H9 (cell line): Measurements from ENCODE around the gene PHKG2. TPM values are rescaled to one million over a fixed set of nuclear protein-coding genes. Genes with fewer than 3 reads are reported as not detected.

Experiments
- DNase-seq: peaks from one replicate; pipeline ENCODE4 v3.0.0-alpha.2; 2017
- H2AFZ ChIP-seq: one replicate; pipeline ENCODE4 v1.6.1; 2013; ENCODE audit warnings: mild to moderate bottlenecking, low read length, control low read depth, moderate library complexity
- H2AK5ac ChIP-seq: 2 replicates; pipeline ENCODE4 v1.6.1; 2013; ENCODE audit warnings: low read length, control low read depth, mixed read lengths; ENCODE audit not compliant: insufficient read length
- H2BK120ac ChIP-seq: one replicate; pipeline ENCODE4 v1.6.1; 2013; ENCODE audit warnings: low read depth, mild to moderate bottlenecking, low read length, control low read depth, inconsistent platforms; ENCODE audit not compliant: poor library complexity, severe bottlenecking
- H2BK12ac ChIP-seq: 2 replicates; pipeline ENCODE4 v1.6.1; 2013; ENCODE audit warnings: low read length, control low read depth, mixed read lengths, low read depth; ENCODE audit not compliant: insufficient read length
- H2BK15ac ChIP-seq: 2 replicates; pipeline ENCODE4 v1.6.1; 2013; ENCODE audit warnings: low read depth, low read length, control low read depth
- H2BK20ac ChIP-seq: one replicate; pipeline ENCODE4 v1.6.1; 2013; ENCODE audit warnings: low read depth, mild to moderate bottlenecking, low read length, control low read depth, inconsistent platforms; ENCODE audit not compliant: poor library complexity, severe bottlenecking
- H2BK5ac ChIP-seq: 2 replicates; pipeline ENCODE4 v1.6.1; 2013; ENCODE audit warnings: low read length, control low read depth, mixed read lengths; ENCODE audit not compliant: insufficient read length
- H3K14ac ChIP-seq: 2 replicates; pipeline ENCODE4 v1.6.1; 2013; ENCODE audit warnings: low read length, control low read depth; ENCODE audit not compliant: insufficient read depth
- H3K18ac ChIP-seq: 2 replicates; pipeline ENCODE4 v1.6.1; 2013; ENCODE audit warnings: low read depth, mild to moderate bottlenecking, mixed read lengths, low read length, control low read depth; ENCODE audit not compliant: insufficient read length
- H3K23ac ChIP-seq: 2 replicates; pipeline ENCODE4 v1.6.1; 2013; ENCODE audit warnings: low read length, control low read depth, mixed read lengths, low read depth; ENCODE audit not compliant: insufficient read length
- H3K23me2 ChIP-seq: 2 replicates; pipeline ENCODE4 v1.6.1; 2013; ENCODE audit warnings: low read depth, mild to moderate bottlenecking, mixed read lengths, low read length, control low read depth; ENCODE audit not compliant: insufficient read length, poor library complexity, severe bottlenecking
- H3K27ac ChIP-seq: 2 replicates; pipeline ENCODE4 v1.5.1; 2013; ENCODE audit warnings: low read length, control low read depth, mixed read lengths, low read depth; ENCODE audit not compliant: insufficient read length
- H3K27me3 ChIP-seq: 2 replicates; pipeline ENCODE4 v1.6.1; 2013; ENCODE audit warnings: low read length, control low read depth, inconsistent platforms; ENCODE audit not compliant: insufficient read depth
- H3K4ac ChIP-seq: 2 replicates; pipeline ENCODE4 v1.6.1; 2013; ENCODE audit warnings: low read depth, mild to moderate bottlenecking, control low read depth, inconsistent platforms, low read length, moderate library complexity
- H3K4me1 ChIP-seq: 2 replicates; pipeline ENCODE4 v1.6.1; 2013; ENCODE audit warnings: low read length, control low read depth, inconsistent platforms; ENCODE audit not compliant: insufficient read depth
- H3K4me2 ChIP-seq: 2 replicates; pipeline ENCODE4 v1.6.1; 2013; ENCODE audit warnings: low read length, control low read depth, mixed read lengths; ENCODE audit not compliant: insufficient read length, insufficient read depth
- H3K56ac ChIP-seq: 2 replicates; pipeline ENCODE4 v1.6.1; 2013; ENCODE audit warnings: low read depth, mild to moderate bottlenecking, mixed read lengths, low read length, control low read depth; ENCODE audit not compliant: insufficient read length
- H3K79me1 ChIP-seq: 2 replicates; pipeline ENCODE4 v1.6.1; 2013; ENCODE audit warnings: low read depth, mild to moderate bottlenecking, moderate library complexity, low read length, control low read depth, inconsistent platforms; ENCODE audit not compliant: insufficient read depth, poor library complexity, severe bottlenecking
- H3K79me2 ChIP-seq: 2 replicates; pipeline ENCODE4 v1.6.1; 2013; ENCODE audit warnings: low read length, control low read depth, inconsistent platforms; ENCODE audit not compliant: insufficient read depth
- H3K9ac ChIP-seq: 2 replicates; pipeline ENCODE4 v1.6.1; 2013; ENCODE audit warnings: low read length, control low read depth, mixed read lengths; ENCODE audit not compliant: insufficient read length; ENCODE audit errors: extremely low read depth
- H3K9me3 ChIP-seq: one replicate; pipeline ENCODE4 v1.6.1; 2013; ENCODE audit warnings: low read depth, low read length, inconsistent platforms; ENCODE audit not compliant: control insufficient read depth
- H3T11ph ChIP-seq: one replicate; pipeline ENCODE4 v1.6.1; 2013; ENCODE audit warnings: mild to moderate bottlenecking, low read length, control low read depth, inconsistent platforms
- H4K20me1 ChIP-seq: one replicate; pipeline ENCODE4 v1.6.1; 2013; ENCODE audit not compliant: control insufficient read depth, insufficient read length, insufficient read depth
- H4K5ac ChIP-seq: 2 replicates; pipeline ENCODE4 v1.6.1; 2013; ENCODE audit warnings: low read depth, mild to moderate bottlenecking, mixed read lengths, low read length, control low read depth; ENCODE audit not compliant: insufficient read length
- H4K8ac ChIP-seq: replicated peaks from 2 replicates; pipeline ENCODE4 v1.6.1; 2013; ENCODE audit warnings: low read length, control low read depth, mixed read lengths, low read depth; ENCODE audit not compliant: insufficient read length
- H4K91ac ChIP-seq: 2 replicates; pipeline ENCODE4 v1.6.1; 2013; ENCODE audit warnings: low read depth, mild to moderate bottlenecking, moderate library complexity, mixed read lengths, low read length, control low read depth; ENCODE audit not compliant: insufficient read length
- H3K27ac Mint-ChIP-seq, 3 experiments: 2 replicates in 2 of 3; 3 replicates in 1 of 3; pipeline ENCODE4 v1.8.0; 2020 to 2021; ENCODE audit warnings: mixed read lengths in 3 of 3, mild to moderate bottlenecking in 1 of 3, moderate library complexity in 1 of 3
- H3K27me3 Mint-ChIP-seq: 2 replicates; pipeline ENCODE4 v1.8.0; 2021; ENCODE audit warnings: low read depth, mild to moderate bottlenecking, moderate library complexity, mixed read lengths
- H3K36me3 Mint-ChIP-seq, 3 experiments: 2 replicates in 2 of 3; 3 replicates in 1 of 3; pipeline ENCODE4 v1.8.0; 2020 to 2021; ENCODE audit warnings: low read depth in 3 of 3, mixed read lengths in 3 of 3; ENCODE audit not compliant: insufficient read depth in 1 of 3
- H3K4me1 Mint-ChIP-seq, 2 experiments: 2 replicates each; pipeline ENCODE4 v1.8.0; 2020; ENCODE audit warnings: mixed read lengths in 2 of 2
- H3K4me3 Mint-ChIP-seq, 2 experiments: 2 replicates in 1 of 2; 3 replicates in 1 of 2; pipeline ENCODE4 v1.8.0; 2020 to 2021; ENCODE audit warnings: mild to moderate bottlenecking in 2 of 2, mixed read lengths in 2 of 2, moderate library complexity in 1 of 2
- H3K9me3 Mint-ChIP-seq, 2 experiments: 2 replicates in 1 of 2; 3 replicates in 1 of 2; pipeline ENCODE4 v1.8.0; 2020; ENCODE audit warnings: mild to moderate bottlenecking in 2 of 2, mixed read lengths in 2 of 2, moderate library complexity in 1 of 2
- CTCF ChIP-seq: fragments of 200-600 bp; sonication (generic); conservative IDR thresholded peaks from 3 replicates; pipeline ENCODE4 v1.8.0; 2021; ENCODE audit warnings: antibody characterized with exemption, mild to moderate bottlenecking
- WGBS: extraction: QIAGEN DNeasy Blood & Tissue Kit; methylation state at CpG from one replicate; pipeline ENCODE4 v1.1.7; 2013; ENCODE audit warnings: missing lambda C conversion rate, low lambda C conversion rate, mixed read lengths; ENCODE audit not compliant: insufficient read length; ENCODE audit errors: extremely low coverage; 5-methylcytosine and 5-hydroxymethylcytosine counted together
- total RNA-seq: library from RNA; stranded (reverse); gene quantifications from 2 replicates; pipeline ENCODE4 v1.2.1, GENCODE V29; 2021

Gene PHKG2
- total RNA-seq, 1 experiment from 2014 or later: 46.6 TPM

GRCh38 chr16:30731411-30731810 is 16.8 kb upstream of the PHKG2 start:
- H3K27ac ChIP-seq: no peak overlapping the region
- H3K4me1 ChIP-seq: peaks cover 2% of the 10 kb centered on the region; the same call in 1 of the 2 replicates
- no peak overlapping the region for H4K91ac ChIP-seq
- WGBS: no CpG with 5 or more reads among the region's 3 CpGs
- H2AK5ac ChIP-seq: no peak overlapping the region
- no peaks in the 10 kb centered on the region for H3K79me1 ChIP-seq
- no peak overlapping the region for H3K56ac ChIP-seq
- H4K20me1 ChIP-seq: no peaks in the 10 kb centered on the region
- no peak overlapping the region for H3K4me2 ChIP-seq
- H3K4me3 Mint-ChIP-seq: no peak overlapping the region
- no peak overlapping the region for H2BK15ac ChIP-seq
- H3K4me1 Mint-ChIP-seq: peaks cover 9 to 10% of the 10 kb centered on the region in 2 experiments
- H3K79me2 ChIP-seq: no peaks in the 10 kb centered on the region; the same call in 1 of the 2 replicates
- H3K36me3 Mint-ChIP-seq: peaks cover 41 to 70% (median 57%) of the 10 kb centered on the region in 3 experiments
- H3K14ac ChIP-seq: no peak overlapping the region
- H3K9ac ChIP-seq: no peak overlapping the region
- DNase-seq: no peak
- H3K27ac Mint-ChIP-seq: no peak overlapping the region
- H3K23ac ChIP-seq: no peak overlapping the region
- TF ChIP-seq CTCF: no peak
- H4K8ac ChIP-seq: no peak overlapping the region
- no peak overlapping the region for H2BK20ac ChIP-seq
- H3K9me3 ChIP-seq: no peaks in the 10 kb centered on the region
- no peak overlapping the region for H2BK12ac ChIP-seq
- no peaks in the 10 kb centered on the region for H3K27me3 ChIP-seq
- no peak overlapping the region for H3T11ph ChIP-seq
- H3K9me3 Mint-ChIP-seq: peaks cover 0 to 2% of the 10 kb centered on the region in 2 experiments; a peak in 1 of 5 replicates
- no peak overlapping the region for H2BK120ac ChIP-seq
- no peak overlapping the region for H4K5ac ChIP-seq
- no peaks in the 10 kb centered on the region for H3K27me3 Mint-ChIP-seq
- no peak overlapping the region for H2AFZ ChIP-seq
- H3K23me2 ChIP-seq: no peaks in the 10 kb centered on the region
- H2BK5ac ChIP-seq: no peak overlapping the region
- H3K4ac ChIP-seq: no peak overlapping the region
- no peak overlapping the region for H3K18ac ChIP-seq
